WTC11 (cell line): ENCODE data around the gene SDF2. TPM values are rescaled to one million over a fixed set of nuclear protein-coding genes. Genes with fewer than 3 reads are reported as not detected.

Experiments
- ATAC-seq: fragments of 200-7000 bp; cut with Tn5 transposase; 2 replicates; pipeline ENCODE4 v1.10.0; 2021; ENCODE audit warnings: mild to moderate bottlenecking, moderate library complexity
- CTCF ChIA-PET: fragments of 300-600 bp; sonication (Branson Sonifier 250); formaldehyde crosslinking; loops from one replicate; lab custom pipeline; 2021; ENCODE audit warnings: antibody characterized with exemption; lab: Charles Lee
- POLR2A ChIA-PET: fragments of 350-600 bp; sonication (Branson Sonifier 250); formaldehyde crosslinking; loops from one replicate; lab custom pipeline; 2021; ENCODE audit warnings: antibody characterized with exemption; lab: Charles Lee
- DNase-seq: peaks from one replicate; pipeline ENCODE4 v3.0.0; 2021; ENCODE audit warnings: low spot score
- H3K27ac Mint-ChIP-seq: 2 replicates; pipeline ENCODE4 v1.8.0; 2021; ENCODE audit warnings: mixed read lengths
- H3K27me3 Mint-ChIP-seq: 2 replicates; pipeline ENCODE4 v1.8.0; 2021; ENCODE audit warnings: low read depth, mild to moderate bottlenecking, moderate library complexity, mixed read lengths
- H3K36me3 Mint-ChIP-seq: 2 replicates; pipeline ENCODE4 v1.8.0; 2021; ENCODE audit warnings: mixed read lengths
- H3K4me1 Mint-ChIP-seq: 2 replicates; pipeline ENCODE4 v1.8.0; 2022; ENCODE audit warnings: mixed read lengths
- H3K4me3 Mint-ChIP-seq: 2 replicates; pipeline ENCODE4 v1.8.0; 2021; ENCODE audit warnings: mild to moderate bottlenecking, moderate library complexity, mixed read lengths
- H3K9me3 Mint-ChIP-seq: 2 replicates; pipeline ENCODE4 v1.8.0; 2021; ENCODE audit warnings: mixed read lengths
- CBFB ChIP-seq: sonication (generic); formaldehyde crosslinking; IDR thresholded peaks from 2 replicates; pipeline ENCODE4 v1.8.1; 2022; ENCODE audit warnings: mild to moderate bottlenecking, low read depth, missing genetic modification reagents
- ETV6 ChIP-seq: sonication (generic); formaldehyde crosslinking; IDR thresholded peaks from 2 replicates; pipeline ENCODE4 v1.8.1; 2022; ENCODE audit warnings: mild to moderate bottlenecking, missing genetic modification reagents
- FOXJ3 ChIP-seq: sonication (generic); formaldehyde crosslinking; IDR thresholded peaks from 2 replicates; pipeline ENCODE4 v1.9.0; 2021; ENCODE audit warnings: missing genetic modification reagents, mild to moderate bottlenecking, borderline replicate concordance
- GTF2I ChIP-seq: fragments of 250-450 bp; sonication (Bioruptor Pico); conservative IDR thresholded peaks from 2 replicates; pipeline ENCODE4 v1.4.0; 2021; ENCODE audit warnings: mild to moderate bottlenecking
- HMGA2 ChIP-seq: fragments of 250-450 bp; sonication (Bioruptor Pico); IDR thresholded peaks from 2 replicates; pipeline ENCODE4 v1.4.0; 2021; ENCODE audit warnings: mild to moderate bottlenecking, moderate library complexity
- NFE2L1 ChIP-seq: sonication (generic); formaldehyde crosslinking; IDR thresholded peaks from 2 replicates; pipeline ENCODE4 v1.8.1; 2023; ENCODE audit warnings: missing genetic modification reagents
- NR3C1 ChIP-seq: sonication (generic); formaldehyde crosslinking; conservative IDR thresholded peaks from 2 replicates; pipeline ENCODE4 v1.8.1; 2023; ENCODE audit warnings: low read depth, mild to moderate bottlenecking, missing genetic modification reagents
- OVOL2 ChIP-seq: fragments of 250-450 bp; sonication (Bioruptor Pico); IDR thresholded peaks from 2 replicates; pipeline ENCODE4 v1.9.0; 2021; ENCODE audit warnings: mild to moderate bottlenecking, borderline replicate concordance
- SMAD4 ChIP-seq: sonication (generic); formaldehyde crosslinking; IDR thresholded peaks from 2 replicates; pipeline ENCODE4 v1.8.0; 2022; ENCODE audit warnings: mild to moderate bottlenecking, missing genetic modification reagents
- ZNF138 ChIP-seq: sonication (generic); formaldehyde crosslinking; conservative IDR thresholded peaks from 2 replicates; pipeline ENCODE4 v1.8.1; 2022; ENCODE audit warnings: mild to moderate bottlenecking, moderate library complexity, missing genetic modification reagents
- ZNF263 ChIP-seq: sonication (generic); formaldehyde crosslinking; IDR thresholded peaks from 2 replicates; pipeline ENCODE4 v1.8.1; 2022; ENCODE audit warnings: low read depth, mild to moderate bottlenecking, moderate library complexity, missing genetic modification reagents
- total RNA-seq: library from RNA; stranded (reverse); gene quantifications from 3 replicates; pipeline ENCODE4 v1.2.3, GENCODE V29; 2021
- TF ChIP-seq, protein P1 (sequence below): sonication (generic); formaldehyde crosslinking; IDR thresholded peaks from 2 replicates; pipeline ENCODE4 v1.8.0; 2023; ENCODE audit warnings: missing genetic modification reagents, mild to moderate bottlenecking, borderline replicate concordance
- TF ChIP-seq, protein P2 (sequence below): sonication (generic); formaldehyde crosslinking; IDR thresholded peaks from 2 replicates; pipeline ENCODE4 v1.8.0; 2022; ENCODE audit warnings: mild to moderate bottlenecking, missing genetic modification reagents
- TF ChIP-seq, protein P3 (sequence below): sonication (generic); formaldehyde crosslinking; IDR thresholded peaks from 2 replicates; pipeline ENCODE4 v1.8.0; 2022; ENCODE audit warnings: mild to moderate bottlenecking, missing genetic modification reagents
- TF ChIP-seq, protein P4 (sequence below): sonication (generic); formaldehyde crosslinking; IDR thresholded peaks from 2 replicates; pipeline ENCODE4 v1.8.1; 2023; ENCODE audit warnings: mild to moderate bottlenecking, missing genetic modification reagents, borderline replicate concordance

The SDF2 gene
- total RNA-seq, 1 experiment from 2014 or later, result 49.4 TPM

DNA sequence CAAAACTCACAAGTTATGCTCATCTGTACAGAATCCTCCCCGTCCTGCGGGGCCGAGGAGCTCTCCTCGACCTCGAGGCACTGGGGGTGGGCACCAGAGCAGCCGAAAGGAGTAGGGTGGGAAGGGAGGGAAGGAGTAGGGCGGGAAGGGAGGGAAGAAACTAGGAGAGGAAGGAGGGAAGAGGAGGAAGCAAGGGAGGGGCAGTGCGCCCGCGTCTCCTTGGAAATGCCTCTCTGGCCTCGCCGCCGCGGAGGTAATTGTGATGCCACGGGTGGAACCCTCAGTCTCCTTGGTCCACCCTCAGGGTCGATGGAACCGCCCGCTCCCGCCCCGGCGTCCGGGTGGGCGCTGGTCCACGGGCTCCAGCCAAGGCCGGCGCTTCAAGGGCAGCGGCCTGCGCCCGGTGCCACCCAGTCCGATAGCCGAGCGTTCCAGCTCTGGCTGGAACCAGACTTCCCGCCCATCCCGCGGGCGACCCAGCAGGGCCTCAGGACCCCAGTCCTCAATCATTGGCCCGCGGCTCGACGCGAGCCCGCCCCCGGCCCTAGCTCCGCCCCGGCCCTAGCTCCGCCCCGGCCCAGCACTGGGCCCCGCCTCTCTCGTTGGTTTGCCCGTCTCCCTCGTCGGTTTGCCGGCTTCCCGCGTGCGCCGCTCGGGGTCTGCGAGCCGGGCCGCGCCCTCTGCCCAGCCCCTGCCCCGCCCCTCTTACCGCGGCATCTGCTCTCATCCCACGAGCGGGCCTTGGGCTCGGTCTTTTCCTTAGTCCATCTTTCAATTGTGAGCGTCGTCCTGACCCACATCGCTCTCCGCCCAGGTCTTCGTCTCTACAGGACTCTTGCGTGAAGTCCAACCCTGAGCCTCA is 49.4 kb upstream of the SDF2 start (continued):
- TF ChIP-seq, protein P1, sequence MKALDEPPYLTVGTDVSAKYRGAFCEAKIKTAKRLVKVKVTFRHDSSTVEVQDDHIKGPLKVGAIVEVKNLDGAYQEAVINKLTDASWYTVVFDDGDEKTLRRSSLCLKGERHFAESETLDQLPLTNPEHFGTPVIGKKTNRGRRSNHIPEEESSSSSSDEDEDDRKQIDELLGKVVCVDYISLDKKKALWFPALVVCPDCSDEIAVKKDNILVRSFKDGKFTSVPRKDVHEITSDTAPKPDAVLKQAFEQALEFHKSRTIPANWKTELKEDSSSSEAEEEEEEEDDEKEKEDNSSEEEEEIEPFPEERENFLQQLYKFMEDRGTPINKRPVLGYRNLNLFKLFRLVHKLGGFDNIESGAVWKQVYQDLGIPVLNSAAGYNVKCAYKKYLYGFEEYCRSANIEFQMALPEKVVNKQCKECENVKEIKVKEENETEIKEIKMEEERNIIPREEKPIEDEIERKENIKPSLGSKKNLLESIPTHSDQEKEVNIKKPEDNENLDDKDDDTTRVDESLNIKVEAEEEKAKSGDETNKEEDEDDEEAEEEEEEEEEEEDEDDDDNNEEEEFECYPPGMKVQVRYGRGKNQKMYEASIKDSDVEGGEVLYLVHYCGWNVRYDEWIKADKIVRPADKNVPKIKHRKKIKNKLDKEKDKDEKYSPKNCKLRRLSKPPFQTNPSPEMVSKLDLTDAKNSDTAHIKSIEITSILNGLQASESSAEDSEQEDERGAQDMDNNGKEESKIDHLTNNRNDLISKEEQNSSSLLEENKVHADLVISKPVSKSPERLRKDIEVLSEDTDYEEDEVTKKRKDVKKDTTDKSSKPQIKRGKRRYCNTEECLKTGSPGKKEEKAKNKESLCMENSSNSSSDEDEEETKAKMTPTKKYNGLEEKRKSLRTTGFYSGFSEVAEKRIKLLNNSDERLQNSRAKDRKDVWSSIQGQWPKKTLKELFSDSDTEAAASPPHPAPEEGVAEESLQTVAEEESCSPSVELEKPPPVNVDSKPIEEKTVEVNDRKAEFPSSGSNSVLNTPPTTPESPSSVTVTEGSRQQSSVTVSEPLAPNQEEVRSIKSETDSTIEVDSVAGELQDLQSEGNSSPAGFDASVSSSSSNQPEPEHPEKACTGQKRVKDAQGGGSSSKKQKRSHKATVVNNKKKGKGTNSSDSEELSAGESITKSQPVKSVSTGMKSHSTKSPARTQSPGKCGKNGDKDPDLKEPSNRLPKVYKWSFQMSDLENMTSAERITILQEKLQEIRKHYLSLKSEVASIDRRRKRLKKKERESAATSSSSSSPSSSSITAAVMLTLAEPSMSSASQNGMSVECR (CRISPR knock-in tag), result peak; percentile 91; the same call in 1 of the 2 replicates

DNA sequence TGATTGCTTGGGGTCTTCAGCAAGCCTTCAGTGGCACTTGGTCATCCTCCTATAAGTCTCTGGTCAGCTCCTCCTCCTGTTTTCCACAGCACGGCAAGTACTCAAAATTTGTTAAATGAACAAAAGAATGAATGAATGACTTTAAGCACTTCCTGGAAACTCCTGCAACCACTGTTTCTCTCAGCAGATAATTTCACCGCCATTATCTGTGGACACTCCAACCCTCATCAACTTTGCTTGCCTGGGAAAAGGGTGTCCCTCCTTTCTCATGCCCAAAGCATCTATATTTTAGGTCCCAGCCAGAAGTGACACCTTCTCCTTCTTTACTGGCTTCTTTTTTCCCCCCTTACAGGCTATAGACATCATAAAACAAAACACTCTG is 45.6 kb upstream of the SDF2 start:
- POLR2A ChIA-PET, result interaction anchor here (1.4 kb wide), 1 partner anchor 12 kb away, joined by 5 read pairs; the partner anchor contains the start of gene RPL23A
- CTCF ChIA-PET, result interaction anchor here (1.5 to 2.6 kb wide), 3 partner anchors 12 to 60 kb away, joined by 5 to 9 read pairs (median 7); partner anchors contain the start of genes RPL23A and TLCD1
- Mint-ChIP-seq H3K36me3 (peaks cover 10% of the 10 kb centered on the region), H3K27me3 (no peaks in the 10 kb centered on the region), H3K9me3 (no peaks in the 10 kb centered on the region), H3K4me3 (no peak overlapping the region), H3K27ac (no peak overlapping the region; the same call in 1 of the 2 replicates), H3K4me1 (peaks cover 27% of the 10 kb centered on the region)
- TF ChIP-seq SMAD4 (no peak), GTF2I (no peak), HMGA2 (CRISPR knock-in tag) (no peak)
- TF ChIP-seq, protein P1 (CRISPR knock-in tag), result no peak
- TF ChIP-seq, protein P2, sequence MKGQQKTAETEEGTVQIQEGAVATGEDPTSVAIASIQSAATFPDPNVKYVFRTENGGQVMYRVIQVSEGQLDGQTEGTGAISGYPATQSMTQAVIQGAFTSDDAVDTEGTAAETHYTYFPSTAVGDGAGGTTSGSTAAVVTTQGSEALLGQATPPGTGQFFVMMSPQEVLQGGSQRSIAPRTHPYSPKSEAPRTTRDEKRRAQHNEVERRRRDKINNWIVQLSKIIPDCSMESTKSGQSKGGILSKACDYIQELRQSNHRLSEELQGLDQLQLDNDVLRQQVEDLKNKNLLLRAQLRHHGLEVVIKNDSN, result no peak
- TF ChIP-seq, protein P3, sequence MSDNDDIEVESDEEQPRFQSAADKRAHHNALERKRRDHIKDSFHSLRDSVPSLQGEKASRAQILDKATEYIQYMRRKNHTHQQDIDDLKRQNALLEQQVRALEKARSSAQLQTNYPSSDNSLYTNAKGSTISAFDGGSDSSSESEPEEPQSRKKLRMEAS (CRISPR knock-in tag), result no peak
- ATAC-seq, result no peak
- no peak for DNase-seq

DNA sequence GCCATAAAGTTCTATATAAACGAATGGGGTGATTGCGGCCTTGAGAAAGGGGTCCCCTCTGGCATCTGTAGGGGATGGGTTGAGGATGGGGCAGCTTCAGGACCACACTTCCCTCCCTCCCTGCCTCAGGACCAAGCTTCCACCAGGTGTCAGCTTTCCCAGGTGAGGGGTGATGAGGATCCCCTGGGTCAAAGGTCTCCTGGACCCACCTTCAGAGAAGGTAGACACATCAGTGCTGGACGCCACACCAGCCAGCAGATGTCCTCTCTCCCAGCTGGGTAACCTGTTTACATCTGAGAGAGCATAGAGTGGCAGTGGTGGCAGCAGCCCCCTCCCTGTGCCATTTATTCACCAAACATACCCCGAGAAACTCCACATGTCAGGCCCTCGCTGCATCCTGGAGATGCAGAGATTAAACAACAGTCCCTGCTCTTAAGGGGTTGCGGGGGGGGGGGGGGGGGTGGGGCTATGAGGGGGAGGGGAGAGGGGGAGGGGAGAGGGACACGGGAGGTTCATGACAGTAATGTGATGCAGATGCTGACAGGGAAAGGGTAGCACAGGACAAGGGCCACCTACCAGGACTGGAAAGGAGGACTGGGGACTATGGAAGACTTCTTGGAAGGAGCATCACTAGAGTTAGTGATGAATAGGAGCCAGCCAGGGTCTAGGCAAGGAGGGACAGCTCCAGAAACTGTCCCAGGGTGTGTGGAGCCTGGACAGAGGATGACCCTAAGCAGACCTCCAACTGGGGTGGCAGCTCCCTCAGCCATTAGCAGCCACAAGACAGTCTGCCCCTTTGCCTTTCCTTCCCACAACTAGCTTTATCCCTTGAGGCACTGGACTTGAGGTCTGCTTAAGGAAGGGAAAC is 45.0 kb upstream of the SDF2 start:
- no peaks in the 10 kb centered on the region for H3K27me3 Mint-ChIP-seq
- no peak overlapping the region for H3K4me3 Mint-ChIP-seq
- no peaks in the 10 kb centered on the region for H3K9me3 Mint-ChIP-seq
- peaks cover 16% of the 10 kb centered on the region for H3K36me3 Mint-ChIP-seq
- peaks cover 29% of the 10 kb centered on the region for H3K4me1 Mint-ChIP-seq
- CTCF ChIA-PET, result interaction anchor here (1.0 to 2.6 kb wide), 5 partner anchors 13 to 192 kb away, joined by 3 to 9 read pairs (median 5); partner anchors contain the start of genes RPL23A and TLCD1
- no peak for ATAC-seq
- H3K27ac Mint-ChIP-seq, result no peak overlapping the region; the same call in 1 of the 2 replicates
- DNase-seq, result no peak
- POLR2A ChIA-PET, result interaction anchor here (1.1 to 1.4 kb wide), 2 partner anchors 13 to 130 kb away, joined by 3 to 5 read pairs; partner anchors contain the start of genes ALDOC and RPL23A
- no peak for TF ChIP-seq FOXJ3
- TF ChIP-seq NR3C1 (CRISPR knock-in tag), result no peak
- TF ChIP-seq NFE2L1 (CRISPR knock-in tag), result no peak
- TF ChIP-seq SMAD4, result no peak
- no peak for TF ChIP-seq CBFB
- TF ChIP-seq ZNF138 (CRISPR knock-in tag), result no peak
- TF ChIP-seq, protein P4, sequence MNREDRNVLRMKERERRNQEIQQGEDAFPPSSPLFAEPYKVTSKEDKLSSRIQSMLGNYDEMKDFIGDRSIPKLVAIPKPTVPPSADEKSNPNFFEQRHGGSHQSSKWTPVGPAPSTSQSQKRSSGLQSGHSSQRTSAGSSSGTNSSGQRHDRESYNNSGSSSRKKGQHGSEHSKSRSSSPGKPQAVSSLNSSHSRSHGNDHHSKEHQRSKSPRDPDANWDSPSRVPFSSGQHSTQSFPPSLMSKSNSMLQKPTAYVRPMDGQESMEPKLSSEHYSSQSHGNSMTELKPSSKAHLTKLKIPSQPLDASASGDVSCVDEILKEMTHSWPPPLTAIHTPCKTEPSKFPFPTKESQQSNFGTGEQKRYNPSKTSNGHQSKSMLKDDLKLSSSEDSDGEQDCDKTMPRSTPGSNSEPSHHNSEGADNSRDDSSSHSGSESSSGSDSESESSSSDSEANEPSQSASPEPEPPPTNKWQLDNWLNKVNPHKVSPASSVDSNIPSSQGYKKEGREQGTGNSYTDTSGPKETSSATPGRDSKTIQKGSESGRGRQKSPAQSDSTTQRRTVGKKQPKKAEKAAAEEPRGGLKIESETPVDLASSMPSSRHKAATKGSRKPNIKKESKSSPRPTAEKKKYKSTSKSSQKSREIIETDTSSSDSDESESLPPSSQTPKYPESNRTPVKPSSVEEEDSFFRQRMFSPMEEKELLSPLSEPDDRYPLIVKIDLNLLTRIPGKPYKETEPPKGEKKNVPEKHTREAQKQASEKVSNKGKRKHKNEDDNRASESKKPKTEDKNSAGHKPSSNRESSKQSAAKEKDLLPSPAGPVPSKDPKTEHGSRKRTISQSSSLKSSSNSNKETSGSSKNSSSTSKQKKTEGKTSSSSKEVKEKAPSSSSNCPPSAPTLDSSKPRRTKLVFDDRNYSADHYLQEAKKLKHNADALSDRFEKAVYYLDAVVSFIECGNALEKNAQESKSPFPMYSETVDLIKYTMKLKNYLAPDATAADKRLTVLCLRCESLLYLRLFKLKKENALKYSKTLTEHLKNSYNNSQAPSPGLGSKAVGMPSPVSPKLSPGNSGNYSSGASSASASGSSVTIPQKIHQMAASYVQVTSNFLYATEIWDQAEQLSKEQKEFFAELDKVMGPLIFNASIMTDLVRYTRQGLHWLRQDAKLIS (CRISPR knock-in tag), result no peak
- no peak for TF ChIP-seq OVOL2 (CRISPR knock-in tag)
- no peak for TF ChIP-seq ETV6 (CRISPR knock-in tag)
- TF ChIP-seq ZNF263, result no peak
